Kidney epithelial cell (primary cell): Measurements from ENCODE around the gene ENTPD6. TPM values are rescaled to one million over a fixed set of nuclear protein-coding genes. Genes with fewer than 3 reads are reported as not detected.

Experiments
- DNase-seq: peaks from one replicate; pipeline ENCODE4 v3.0.0-alpha.2; 2010; ENCODE audit warnings: low read depth
- H3K27me3 ChIP-seq: 2 replicates; pipeline ENCODE4 v1.6.0; 2011; ENCODE audit warnings: low read length; ENCODE audit not compliant: control insufficient read depth, insufficient read depth
- H3K36me3 ChIP-seq: 2 replicates; pipeline ENCODE4 v1.5.1; 2011; ENCODE audit warnings: low read length; ENCODE audit not compliant: control insufficient read depth, insufficient read depth
- H3K4me3 ChIP-seq: 2 replicates; pipeline ENCODE4 v1.5.1; 2011; ENCODE audit warnings: low read depth, mild to moderate bottlenecking, control low read depth, low read length
- CTCF ChIP-seq: IDR thresholded peaks from 2 replicates; pipeline ENCODE4 v1.5.1; 2011; ENCODE audit warnings: mild to moderate bottlenecking, moderate library complexity, low read length, control low read depth, inconsistent platforms; ENCODE audit not compliant: insufficient read depth, poor library complexity, severe bottlenecking
- total RNA-seq: library from RNA; depleted of rRNA; stranded (reverse); fragments of >200 nt; gene quantifications from 2 replicates; pipeline ENCODE4 v1.2.3, GENCODE V29; 2015

The ENTPD6 gene
- total RNA-seq, 1 donor from 2014 or later, result 80.1 TPM

GRCh38 chr20:25214819-25215218 lies 19.3 kb downstream of the ENTPD6 start:
- Histone ChIP-seq H3K4me3 (no peak overlapping the region), H3K36me3 (peaks cover 1% of the 10 kb centered on the region), H3K27me3 (no peaks in the 10 kb centered on the region)
- TF ChIP-seq CTCF, result no peak
- no peak for DNase-seq

DNA sequence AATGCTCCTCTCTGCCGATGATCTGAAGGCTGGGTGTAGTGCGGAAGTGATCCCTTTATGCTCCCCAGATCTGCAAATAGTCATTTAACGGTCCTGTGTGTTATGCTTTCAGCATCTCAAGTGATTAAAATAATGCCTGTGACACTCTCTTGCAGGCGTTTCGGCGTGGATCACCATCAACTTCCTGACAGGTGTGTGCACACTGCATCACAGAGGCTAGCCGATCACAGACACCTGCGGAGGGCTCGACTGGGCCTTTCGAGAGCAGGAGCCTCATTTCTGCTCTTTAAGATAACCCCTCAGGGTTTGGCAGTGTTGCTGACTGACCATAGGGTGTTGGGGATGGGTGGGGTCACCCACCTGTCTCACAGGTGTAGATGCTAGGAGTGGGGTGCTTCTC lies 20.0 kb downstream of the ENTPD6 start:
- TF ChIP-seq CTCF, result no peak
- DNase-seq, result no peak
- H3K4me3 ChIP-seq, result no peak overlapping the region
- no peaks in the 10 kb centered on the region for H3K27me3 ChIP-seq
- peaks cover 1% of the 10 kb centered on the region for H3K36me3 ChIP-seq

DNA sequence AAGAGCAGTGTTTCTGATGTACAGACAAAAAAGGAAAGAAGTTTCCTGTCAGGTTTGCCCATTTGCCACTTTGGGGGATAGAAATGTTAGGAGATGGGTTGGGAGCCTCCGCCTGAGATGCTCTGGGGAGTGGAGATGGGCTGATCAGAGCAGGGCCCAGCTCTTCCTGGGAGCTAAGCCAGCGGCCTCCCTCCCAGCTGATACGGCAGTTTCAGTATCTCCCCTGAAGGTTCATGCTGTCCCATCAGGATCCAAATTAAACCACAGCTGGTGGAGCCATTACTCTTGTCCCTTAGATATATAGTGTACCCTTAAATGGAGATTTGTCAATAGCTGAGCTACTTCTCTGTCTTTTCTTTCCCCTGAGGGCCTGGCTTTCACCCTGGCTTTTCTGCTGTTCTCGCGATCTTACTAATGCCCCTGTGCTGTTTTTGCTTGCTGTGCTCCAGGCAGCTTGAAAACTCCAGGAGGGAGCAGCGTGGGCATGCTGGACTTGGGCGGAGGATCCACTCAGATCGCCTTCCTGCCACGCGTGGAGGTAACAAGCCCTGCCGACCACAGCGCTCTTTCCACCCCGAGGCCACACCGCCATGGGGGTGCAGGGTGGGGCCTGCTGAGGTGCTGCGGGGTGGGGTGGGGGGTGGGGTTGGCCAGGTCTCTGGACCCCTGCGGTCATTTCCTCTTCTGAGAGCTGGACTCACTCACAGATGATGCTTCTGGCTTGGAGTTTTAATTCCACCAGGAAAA lies 20.9 kb downstream of the ENTPD6 start:
- Histone ChIP-seq H3K27me3 (no peaks in the 10 kb centered on the region), H3K36me3 (peaks cover 1% of the 10 kb centered on the region), H3K4me3 (no peak overlapping the region)
- TF ChIP-seq CTCF, result no peak
- no peak for DNase-seq

- TF ChIP-seq CTCF, result no peak
- peaks cover 1% of the 10 kb centered on the region for H3K36me3 ChIP-seq
- H3K27me3 ChIP-seq, result no peaks in the 10 kb centered on the region
- no peak for DNase-seq
- no peak overlapping the region for H3K4me3 ChIP-seq
Measured at GRCh38 chr20:25217161-25218108, 21.9 kb downstream of the ENTPD6 start.

GRCh38 chr20:25218109-25218486 lies 22.6 kb downstream of the ENTPD6 start:
- TF ChIP-seq CTCF, result no peak
- DNase-seq, result no peak
- no peak overlapping the region for H3K4me3 ChIP-seq
- no peaks in the 10 kb centered on the region for H3K27me3 ChIP-seq
- H3K36me3 ChIP-seq, result peaks cover 1% of the 10 kb centered on the region
